Liver (tissue), 9 donors: ENCODE data around the gene RNASE13. TPM values are rescaled to one million over a fixed set of nuclear protein-coding genes. Genes with fewer than 3 reads are reported as not detected.

Experiments
- DNase-seq: peaks from one replicate; pipeline ENCODE4 v3.0.0-alpha.2; 2017; ENCODE audit warnings: low spot score
- H3K27ac ChIP-seq, 2 donors: one replicate each; pipeline ENCODE4 v1.7.0; 2013; ENCODE audit warnings: inconsistent platforms in 2 of 2, low read length in 2 of 2, control low read depth in 1 of 2, low read depth in 1 of 2, mild to moderate bottlenecking in 1 of 2
- H3K27me3 ChIP-seq, 4 donors: one replicate each; pipeline versions ENCODE4 v1.6.1 to v1.7.0; 2013; ENCODE audit warnings: low read length in 3 of 4, inconsistent platforms in 1 of 4, mild to moderate bottlenecking in 1 of 4, moderate library complexity in 1 of 4; ENCODE audit not compliant: control insufficient read depth in 4 of 4, insufficient read depth in 4 of 4
- H3K36me3 ChIP-seq, 4 donors: one replicate each; pipeline versions ENCODE4 v1.6.1 to v1.7.0; 2013; ENCODE audit warnings: low read length in 3 of 4, mild to moderate bottlenecking in 3 of 4, low read depth in 1 of 4, moderate library complexity in 1 of 4; ENCODE audit not compliant: control insufficient read depth in 4 of 4, insufficient read depth in 3 of 4
- H3K4me1 ChIP-seq, 4 donors: one replicate each; pipeline versions ENCODE4 v1.6.1 to v1.7.0; 2013; ENCODE audit warnings: low read length in 3 of 4, mild to moderate bottlenecking in 3 of 4, moderate library complexity in 1 of 4; ENCODE audit not compliant: control insufficient read depth in 4 of 4, insufficient read depth in 4 of 4
- H3K4me3 ChIP-seq, 3 donors: one replicate each; pipeline versions ENCODE4 v1.6.1 to v1.7.0; 2013; ENCODE audit warnings: low read length in 3 of 3, control low read depth in 1 of 3, low read depth in 1 of 3, mild to moderate bottlenecking in 1 of 3
- H3K9ac ChIP-seq, 2 donors: one replicate each; pipeline ENCODE4 v1.7.0; 2013; ENCODE audit warnings: low read length in 2 of 2, mild to moderate bottlenecking in 2 of 2, moderate library complexity in 2 of 2, control low read depth in 1 of 2, low read depth in 1 of 2
- H3K9me3 ChIP-seq, 4 donors: one replicate each; pipeline versions ENCODE4 v1.6.1 to v1.7.0; 2013; ENCODE audit warnings: low read length in 3 of 4; ENCODE audit not compliant: control insufficient read depth in 4 of 4
- EGR1 ChIP-seq, 2 donors: IDR thresholded peaks; 2 replicates each; pipeline ENCODE4 v1.6.1; 2016 to 2018; ENCODE audit warnings: antibody characterized with exemption in 2 of 2, low read depth in 2 of 2
- FOXA1 ChIP-seq: IDR thresholded peaks from 2 replicates; pipeline ENCODE4 v1.6.1; 2016; ENCODE audit warnings: antibody characterized with exemption
- FOXA2 ChIP-seq: IDR thresholded peaks from 2 replicates; pipeline ENCODE4 v1.6.1; 2016; ENCODE audit warnings: antibody characterized with exemption
- GABPA ChIP-seq, 2 donors: IDR thresholded peaks in 1 of 2; conservative IDR thresholded peaks in 1 of 2; 2 replicates each; pipeline ENCODE4 v1.6.1; 2016; ENCODE audit warnings: antibody characterized with exemption in 2 of 2, mild to moderate bottlenecking in 1 of 2, moderate library complexity in 1 of 2
- HNF4A ChIP-seq, 2 donors: conservative IDR thresholded peaks; 2 replicates each; pipeline ENCODE4 v1.6.1; 2016; ENCODE audit warnings: antibody characterized with exemption in 2 of 2, mild to moderate bottlenecking in 2 of 2
- HNF4G ChIP-seq: IDR thresholded peaks from 2 replicates; pipeline ENCODE4 v1.6.1; 2016; ENCODE audit warnings: antibody characterized with exemption
- JUND ChIP-seq, 2 donors: IDR thresholded peaks; 2 replicates each; pipeline ENCODE4 v1.6.1; 2016; ENCODE audit warnings: antibody characterized with exemption in 2 of 2
- RAD21 ChIP-seq, 2 donors: IDR thresholded peaks; 2 replicates each; pipeline ENCODE4 v1.6.1; 2016; ENCODE audit warnings: antibody characterized with exemption in 2 of 2, mild to moderate bottlenecking in 2 of 2
- RXRA ChIP-seq, 2 donors: IDR thresholded peaks; 2 replicates each; pipeline ENCODE4 v1.6.1; 2017 to 2018; ENCODE audit warnings: antibody characterized with exemption in 2 of 2, mild to moderate bottlenecking in 1 of 2
- SP1 ChIP-seq: IDR thresholded peaks from 2 replicates; pipeline ENCODE4 v1.6.1; 2018; ENCODE audit warnings: antibody characterized with exemption, mild to moderate bottlenecking
- TAF1 ChIP-seq: conservative IDR thresholded peaks from 2 replicates; pipeline ENCODE4 v1.6.1; 2016; ENCODE audit warnings: antibody characterized with exemption, mild to moderate bottlenecking
- YY1 ChIP-seq: IDR thresholded peaks from 2 replicates; pipeline ENCODE4 v1.6.1; 2016; ENCODE audit warnings: antibody characterized with exemption, mild to moderate bottlenecking
- WGBS: extraction: QIAGEN DNeasy Blood & Tissue Kit; methylation state at CpG from one replicate; pipeline ENCODE4 v1.1.7; 2013; 5-methylcytosine and 5-hydroxymethylcytosine counted together
- polyA plus RNA-seq, 2 donors: library from polyadenylated mRNA; stranded (reverse) in 1 of 2; unstranded in 1 of 2; fragments of 200-250 nt in 1 of 2; fragments of >200 nt in 1 of 2; fragmentation: Nextera tagmentation in 1 of 2; extraction: Ambion mirVana in 1 of 2; gene quantifications; one replicate each; pipeline versions ENCODE4 v1.2.1 to v1.2.3, GENCODE V29; 2013 to 2015
- total RNA-seq, 2 donors: library from RNA; depleted of rRNA; stranded (reverse); fragments of >200 nt; gene quantifications; one replicate each; pipeline ENCODE4 v1.2.3, GENCODE V29; 2014
- TF ChIP-seq, protein P1 (sequence below): IDR thresholded peaks from 2 replicates; pipeline ENCODE4 v1.6.1; 2016; ENCODE audit warnings: antibody characterized with exemption
- TF ChIP-seq, protein P2 (sequence below): IDR thresholded peaks from 2 replicates; pipeline ENCODE4 v1.6.1; 2016; ENCODE audit warnings: antibody characterized with exemption
- TF ChIP-seq, protein P3 (sequence below): fragments of 150-350 bp; IDR thresholded peaks from 2 replicates; pipeline ENCODE4 v1.5.1; 2017; ENCODE audit warnings: improper control_type of control experiment, low read depth, low read length; ENCODE audit not compliant: missing input control
- TF ChIP-seq, protein P4 (sequence below): IDR thresholded peaks from 2 replicates; pipeline ENCODE4 v1.6.1; 2016; ENCODE audit warnings: antibody characterized with exemption, mild to moderate bottlenecking
- TF ChIP-seq, protein P5 (sequence below): IDR thresholded peaks from 2 replicates; pipeline ENCODE4 v1.6.1; 2016; ENCODE audit warnings: antibody characterized with exemption
- donor health status: healthy.
- donor health status: healthy.
- donor health status: healthy.
- donor health status: healthy.
- donor health status: healthy.

The RNASE13 gene
- total and polyA plus RNA-seq, 4 donors, result 0.05 to 0.08 TPM; not detected in 2

GRCh38 chr14:21063479-21063878, 28.9 kb upstream of the RNASE13 start:
- DNase-seq, result no peak
- 72% methylated on average over 3 of the region's 3 CpGs for WGBS
- Histone ChIP-seq H3K27me3 (no peaks in the 10 kb centered on the region), H3K9ac (peak overlapping the region in 1 of 2 donors; percentile 24), H3K4me1 (peaks cover 2 to 54% (median 41%) of the 10 kb centered on the region in 4 donors), H3K9me3 (no peaks in the 10 kb centered on the region), H3K4me3 (no peak overlapping the region), H3K27ac (peak overlapping the region; percentile 40 to 43), H3K36me3 (no peaks in the 10 kb centered on the region)
- TF ChIP-seq HNF4A (conservative IDR thresholded peaks at IDR 0.05) (no peak), EGR1 (IDR thresholded peaks at IDR 0.05; ENCODE audit: low read depth in 2 of 2) (no peak), GABPA (IDR thresholded peaks at IDR 0.05 in 1 of 2, conservative IDR thresholded peaks at IDR 0.05 in 1 of 2) (no peak), JUND (IDR thresholded peaks at IDR 0.05) (peak in 1 of 2 donors; percentile 44)
- TF ChIP-seq, protein P1, sequence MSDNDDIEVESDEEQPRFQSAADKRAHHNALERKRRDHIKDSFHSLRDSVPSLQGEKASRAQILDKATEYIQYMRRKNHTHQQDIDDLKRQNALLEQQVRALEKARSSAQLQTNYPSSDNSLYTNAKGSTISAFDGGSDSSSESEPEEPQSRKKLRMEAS, result no peak

GRCh38 chr14:21061347-21061668, 26.7 kb upstream of the RNASE13 start:
- Histone ChIP-seq H3K4me3 (peak overlapping the region; percentile 46 to 67 (median 47)), H3K27me3 (no peaks in the 10 kb centered on the region), H3K9ac (peak overlapping the region; percentile 17 to 80), H3K36me3 (no peaks in the 10 kb centered on the region), H3K9me3 (no peaks in the 10 kb centered on the region), H3K4me1 (peaks cover 5 to 47% (median 36%) of the 10 kb centered on the region in 4 donors), H3K27ac (peak overlapping the region; percentile 85 to 93)
- TF ChIP-seq, protein P2, sequence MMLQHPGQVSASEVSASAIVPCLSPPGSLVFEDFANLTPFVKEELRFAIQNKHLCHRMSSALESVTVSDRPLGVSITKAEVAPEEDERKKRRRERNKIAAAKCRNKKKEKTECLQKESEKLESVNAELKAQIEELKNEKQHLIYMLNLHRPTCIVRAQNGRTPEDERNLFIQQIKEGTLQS, result no peak
- no peak for TF ChIP-seq YY1
- no peak for TF ChIP-seq RAD21 (IDR thresholded peaks at IDR 0.05)
- no peak for TF ChIP-seq EGR1 (IDR thresholded peaks at IDR 0.05; ENCODE audit: low read depth in 2 of 2)
- TF ChIP-seq FOXA2, result no peak
- DNase-seq, result no peak
- 57% methylated on average over 3 of the region's 3 CpGs for WGBS

- Histone ChIP-seq H3K27ac (peak overlapping the region; percentile 85 to 93), H3K4me1 (peaks cover 6 to 48% (median 40%) of the 10 kb centered on the region in 4 donors), H3K27me3 (no peaks in the 10 kb centered on the region), H3K9me3 (no peaks in the 10 kb centered on the region), H3K9ac (peak overlapping the region; percentile 17 to 80), H3K4me3 (peak overlapping the region; percentile 46 to 67 (median 47)), H3K36me3 (no peaks in the 10 kb centered on the region)
- WGBS, result 35% methylated on average over 13 of the region's 13 CpGs
- DNase-seq, result no peak
- TF ChIP-seq, protein P3, sequence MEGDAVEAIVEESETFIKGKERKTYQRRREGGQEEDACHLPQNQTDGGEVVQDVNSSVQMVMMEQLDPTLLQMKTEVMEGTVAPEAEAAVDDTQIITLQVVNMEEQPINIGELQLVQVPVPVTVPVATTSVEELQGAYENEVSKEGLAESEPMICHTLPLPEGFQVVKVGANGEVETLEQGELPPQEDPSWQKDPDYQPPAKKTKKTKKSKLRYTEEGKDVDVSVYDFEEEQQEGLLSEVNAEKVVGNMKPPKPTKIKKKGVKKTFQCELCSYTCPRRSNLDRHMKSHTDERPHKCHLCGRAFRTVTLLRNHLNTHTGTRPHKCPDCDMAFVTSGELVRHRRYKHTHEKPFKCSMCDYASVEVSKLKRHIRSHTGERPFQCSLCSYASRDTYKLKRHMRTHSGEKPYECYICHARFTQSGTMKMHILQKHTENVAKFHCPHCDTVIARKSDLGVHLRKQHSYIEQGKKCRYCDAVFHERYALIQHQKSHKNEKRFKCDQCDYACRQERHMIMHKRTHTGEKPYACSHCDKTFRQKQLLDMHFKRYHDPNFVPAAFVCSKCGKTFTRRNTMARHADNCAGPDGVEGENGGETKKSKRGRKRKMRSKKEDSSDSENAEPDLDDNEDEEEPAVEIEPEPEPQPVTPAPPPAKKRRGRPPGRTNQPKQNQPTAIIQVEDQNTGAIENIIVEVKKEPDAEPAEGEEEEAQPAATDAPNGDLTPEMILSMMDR, result no peak
- TF ChIP-seq TAF1 (no peak), SP1 (peak; percentile 34), RXRA (IDR thresholded peaks at IDR 0.05) (peak in 1 of 2 donors; percentile 20), FOXA1 (no peak), RAD21 (IDR thresholded peaks at IDR 0.05) (no peak), HNF4G (no peak), FOXA2 (no peak), HNF4A (conservative IDR thresholded peaks at IDR 0.05) (peak in 1 of 2 donors; percentile 35), YY1 (peak; percentile 49), JUND (IDR thresholded peaks at IDR 0.05) (no peak), GABPA (IDR thresholded peaks at IDR 0.05 in 1 of 2, conservative IDR thresholded peaks at IDR 0.05 in 1 of 2) (no peak)
- TF ChIP-seq, protein P2, result no peak
- TF ChIP-seq, protein P4, sequence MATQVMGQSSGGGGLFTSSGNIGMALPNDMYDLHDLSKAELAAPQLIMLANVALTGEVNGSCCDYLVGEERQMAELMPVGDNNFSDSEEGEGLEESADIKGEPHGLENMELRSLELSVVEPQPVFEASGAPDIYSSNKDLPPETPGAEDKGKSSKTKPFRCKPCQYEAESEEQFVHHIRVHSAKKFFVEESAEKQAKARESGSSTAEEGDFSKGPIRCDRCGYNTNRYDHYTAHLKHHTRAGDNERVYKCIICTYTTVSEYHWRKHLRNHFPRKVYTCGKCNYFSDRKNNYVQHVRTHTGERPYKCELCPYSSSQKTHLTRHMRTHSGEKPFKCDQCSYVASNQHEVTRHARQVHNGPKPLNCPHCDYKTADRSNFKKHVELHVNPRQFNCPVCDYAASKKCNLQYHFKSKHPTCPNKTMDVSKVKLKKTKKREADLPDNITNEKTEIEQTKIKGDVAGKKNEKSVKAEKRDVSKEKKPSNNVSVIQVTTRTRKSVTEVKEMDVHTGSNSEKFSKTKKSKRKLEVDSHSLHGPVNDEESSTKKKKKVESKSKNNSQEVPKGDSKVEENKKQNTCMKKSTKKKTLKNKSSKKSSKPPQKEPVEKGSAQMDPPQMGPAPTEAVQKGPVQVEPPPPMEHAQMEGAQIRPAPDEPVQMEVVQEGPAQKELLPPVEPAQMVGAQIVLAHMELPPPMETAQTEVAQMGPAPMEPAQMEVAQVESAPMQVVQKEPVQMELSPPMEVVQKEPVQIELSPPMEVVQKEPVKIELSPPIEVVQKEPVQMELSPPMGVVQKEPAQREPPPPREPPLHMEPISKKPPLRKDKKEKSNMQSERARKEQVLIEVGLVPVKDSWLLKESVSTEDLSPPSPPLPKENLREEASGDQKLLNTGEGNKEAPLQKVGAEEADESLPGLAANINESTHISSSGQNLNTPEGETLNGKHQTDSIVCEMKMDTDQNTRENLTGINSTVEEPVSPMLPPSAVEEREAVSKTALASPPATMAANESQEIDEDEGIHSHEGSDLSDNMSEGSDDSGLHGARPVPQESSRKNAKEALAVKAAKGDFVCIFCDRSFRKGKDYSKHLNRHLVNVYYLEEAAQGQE, result no peak
- TF ChIP-seq, protein P1, result no peak
- TF ChIP-seq, protein P5, sequence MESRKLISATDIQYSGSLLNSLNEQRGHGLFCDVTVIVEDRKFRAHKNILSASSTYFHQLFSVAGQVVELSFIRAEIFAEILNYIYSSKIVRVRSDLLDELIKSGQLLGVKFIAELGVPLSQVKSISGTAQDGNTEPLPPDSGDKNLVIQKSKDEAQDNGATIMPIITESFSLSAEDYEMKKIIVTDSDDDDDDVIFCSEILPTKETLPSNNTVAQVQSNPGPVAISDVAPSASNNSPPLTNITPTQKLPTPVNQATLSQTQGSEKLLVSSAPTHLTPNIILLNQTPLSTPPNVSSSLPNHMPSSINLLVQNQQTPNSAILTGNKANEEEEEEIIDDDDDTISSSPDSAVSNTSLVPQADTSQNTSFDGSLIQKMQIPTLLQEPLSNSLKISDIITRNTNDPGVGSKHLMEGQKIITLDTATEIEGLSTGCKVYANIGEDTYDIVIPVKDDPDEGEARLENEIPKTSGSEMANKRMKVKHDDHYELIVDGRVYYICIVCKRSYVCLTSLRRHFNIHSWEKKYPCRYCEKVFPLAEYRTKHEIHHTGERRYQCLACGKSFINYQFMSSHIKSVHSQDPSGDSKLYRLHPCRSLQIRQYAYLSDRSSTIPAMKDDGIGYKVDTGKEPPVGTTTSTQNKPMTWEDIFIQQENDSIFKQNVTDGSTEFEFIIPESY, result no peak
These were observed 26.2 kb upstream of the RNASE13 start for GRCh38 chr14:21060614-21061346.
